ENCODE measurements around the gene IKZF3.
"Not testable (repeated sequence)": the region's sequence is repeated elsewhere in the genome, so short reads cannot be mapped to it uniquely, and the experiment has no call there.

Gene IKZF3

DNA sequence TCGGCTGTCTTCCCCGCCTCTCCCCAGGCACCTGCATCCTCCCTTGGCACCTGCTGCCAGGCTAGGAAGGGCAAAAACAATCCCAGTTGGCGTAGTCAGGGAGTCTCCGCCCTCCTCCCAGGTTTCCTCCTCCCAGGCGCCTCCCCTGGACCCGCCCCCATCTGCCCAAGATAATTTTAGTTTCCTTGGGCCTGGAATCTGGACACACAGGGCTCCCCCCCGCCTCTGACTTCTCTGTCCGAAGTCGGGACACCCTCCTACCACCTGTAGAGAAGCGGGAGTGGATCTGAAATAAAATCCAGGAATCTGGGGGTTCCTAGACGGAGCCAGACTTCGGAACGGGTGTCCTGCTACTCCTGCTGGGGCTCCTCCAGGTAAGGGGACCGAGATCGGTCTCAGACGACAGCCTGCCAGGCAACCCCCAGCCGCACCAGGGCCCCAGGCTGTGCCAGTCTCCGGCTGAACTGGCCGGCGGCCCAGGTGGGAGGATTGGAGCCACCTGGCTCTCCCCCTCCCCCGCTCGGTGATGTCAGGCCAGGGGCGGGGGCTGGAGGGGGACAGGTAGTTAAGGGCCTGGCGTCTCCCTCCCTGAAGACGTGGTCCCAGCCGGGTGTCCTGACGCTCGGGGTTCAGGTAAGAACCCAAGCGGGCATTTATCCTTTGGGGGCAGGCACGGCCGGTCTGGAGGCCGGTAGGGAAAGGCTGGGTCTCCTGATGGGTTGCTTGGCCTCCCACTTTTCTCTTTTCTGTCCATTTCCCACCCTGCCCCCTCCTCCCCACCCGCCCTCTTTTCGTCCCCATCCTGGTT is 126.1 kb downstream of the IKZF3 start, which contains the start of gene GRB7:
Gene GRB7, plus strand, starts transcription at position 179 of the 808 bp plus-strand sequence. CDS start 4,364 bp downstream, outside the sequence.
- DNase-seq, result no peak

DNA sequence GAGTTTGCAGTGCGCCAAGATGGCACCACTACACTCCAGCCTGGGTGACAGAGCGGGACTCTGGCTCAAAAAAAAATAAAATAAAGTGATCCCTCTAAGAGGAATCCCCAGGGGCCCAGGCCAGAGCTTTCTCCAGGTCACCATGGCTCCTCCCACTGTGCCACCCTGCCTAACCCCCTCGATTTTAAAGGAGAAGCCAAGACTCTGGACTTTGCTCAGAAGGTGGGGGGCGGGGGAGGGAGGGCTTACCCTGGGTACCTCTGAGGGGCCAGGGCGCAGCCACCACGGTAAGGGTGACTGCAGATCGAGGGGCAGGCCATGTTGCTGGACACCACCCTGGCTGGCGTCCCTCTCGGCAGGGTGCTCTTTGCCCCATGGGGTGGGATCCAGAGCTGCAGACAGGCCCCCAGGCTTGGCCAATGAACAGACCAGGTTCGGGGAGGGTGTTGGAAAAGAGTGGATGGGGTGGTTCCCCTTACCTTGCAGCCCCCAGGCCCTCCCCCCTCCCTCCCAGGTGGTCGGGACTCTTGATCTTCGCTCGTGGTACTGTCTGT is 126.8 kb downstream of the IKZF3 start:
- DNase-seq, result no peak

DNA sequence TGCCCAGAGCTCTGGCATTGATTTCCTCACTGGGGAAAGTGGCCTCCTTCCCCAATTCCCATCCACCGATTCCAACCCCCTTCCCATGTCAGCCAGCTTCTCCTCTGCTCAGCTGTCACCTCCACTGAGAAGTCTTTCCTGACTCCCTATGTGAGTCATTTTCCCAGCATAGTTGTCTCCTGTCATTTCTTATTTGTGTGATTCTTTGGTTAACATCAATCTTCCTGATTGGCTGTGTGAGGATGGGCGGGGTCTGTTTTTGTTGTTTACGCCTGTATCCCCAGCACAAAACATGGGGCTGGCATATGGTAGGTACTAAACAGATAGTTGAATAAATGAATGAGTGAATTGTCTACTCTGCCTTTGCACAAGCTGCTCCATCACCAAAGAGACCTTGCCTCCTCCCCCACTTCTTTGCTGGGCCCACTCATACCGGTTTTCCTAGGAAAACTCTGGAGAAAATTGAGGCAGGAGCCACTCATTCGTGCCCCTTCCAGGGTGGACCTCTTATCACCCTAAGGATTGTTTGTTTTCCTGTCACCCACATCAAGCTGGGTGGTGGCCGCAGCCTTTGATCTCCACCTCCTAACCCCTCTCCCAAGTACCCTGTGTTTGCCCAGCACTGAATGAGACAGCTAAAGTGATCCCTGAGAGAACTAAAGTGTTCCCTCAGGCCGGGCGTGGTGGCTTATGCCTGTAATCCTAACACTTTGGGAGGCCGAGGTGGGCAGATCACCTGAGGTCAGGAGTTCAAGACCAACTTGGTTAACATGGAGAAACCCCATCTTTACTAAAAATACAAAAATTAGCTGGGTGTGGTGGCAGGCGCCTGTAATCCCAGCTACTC is 127.6 kb downstream of the IKZF3 start:
- no peak for DNase-seq

DNA sequence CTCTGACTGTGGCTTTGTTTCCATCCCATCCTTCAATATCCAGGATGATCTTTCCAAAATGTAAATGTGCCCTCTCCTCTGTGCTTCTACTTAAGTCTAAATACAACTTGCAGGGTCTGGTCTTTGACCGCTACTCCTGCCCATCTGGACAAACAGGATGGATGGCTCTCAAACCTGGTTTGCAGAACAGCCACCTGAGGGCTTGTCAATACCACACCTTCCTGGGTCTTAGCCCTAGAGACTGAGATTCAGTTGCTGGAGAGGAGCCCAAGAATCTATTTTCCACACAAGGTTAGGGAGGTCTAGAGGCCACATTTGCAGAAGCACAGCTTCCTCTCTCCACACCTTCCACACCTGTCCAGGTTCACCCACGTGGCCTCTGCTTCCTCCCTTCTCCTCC is 128.2 kb downstream of the IKZF3 start:
- no peak for DNase-seq

DNA sequence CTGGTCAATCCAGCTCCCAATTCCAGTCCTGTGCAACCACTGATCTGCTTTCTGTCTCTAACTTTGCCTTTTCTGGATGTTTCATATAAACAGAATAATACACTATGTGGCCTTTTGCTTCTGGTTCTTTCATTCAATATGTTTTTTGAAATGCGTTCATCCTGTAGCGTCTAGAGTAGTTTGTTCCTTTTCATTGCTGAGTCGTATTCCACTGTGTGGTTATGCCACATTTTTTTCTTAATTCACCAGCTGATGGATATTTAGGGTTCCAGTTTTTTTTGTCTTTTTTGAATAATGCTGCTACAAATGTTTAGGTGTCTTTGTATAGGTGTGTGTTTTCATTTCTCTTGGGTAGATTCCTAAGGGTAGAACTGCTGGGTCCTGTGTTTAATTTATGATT is 131.5 kb downstream of the IKZF3 start:
- no peak for DNase-seq

DNA sequence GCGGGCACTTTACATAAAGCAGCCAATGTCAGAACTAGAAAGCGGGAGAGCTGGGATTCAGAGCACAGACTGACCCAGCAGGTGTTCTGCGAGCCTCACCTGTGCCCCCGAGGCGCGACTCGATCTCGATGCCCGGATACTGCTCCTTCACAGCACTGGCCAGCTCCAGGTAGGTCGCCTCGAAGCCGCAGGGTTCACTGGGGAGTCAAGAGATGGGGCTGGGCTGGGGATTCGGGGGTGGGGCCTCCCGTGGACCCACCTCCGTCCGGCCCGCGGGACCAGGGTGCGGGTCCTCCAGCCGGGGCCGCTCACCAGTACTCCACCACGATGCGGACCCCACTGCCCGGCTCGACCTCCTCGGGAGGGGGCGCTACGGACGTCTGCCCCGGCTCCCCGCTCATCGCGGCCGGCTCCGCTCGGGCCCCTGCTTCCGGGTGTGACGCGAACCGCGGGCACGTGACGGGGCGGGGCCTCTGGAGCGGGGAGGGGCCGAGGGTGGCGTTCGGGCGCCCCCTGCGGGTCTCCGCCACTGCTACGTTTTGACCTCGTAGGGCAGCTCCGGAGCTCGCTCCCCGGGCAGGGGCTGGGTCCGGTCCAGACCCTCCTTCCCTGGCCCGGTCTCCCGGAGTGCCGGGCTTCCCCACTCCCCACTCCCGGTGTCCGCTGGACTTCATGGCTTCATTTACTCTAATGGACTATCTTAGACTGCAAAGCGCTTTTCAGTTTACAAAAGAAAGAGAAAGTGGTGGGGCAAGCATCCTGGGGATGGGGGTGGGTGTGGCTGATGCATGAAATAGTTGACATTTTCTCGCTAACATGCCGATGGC is 133.8 kb downstream of the IKZF3 start, which contains the start of gene MIEN1:
Gene MIEN1, minus strand, starts transcription at position 438 of the 827 bp plus-strand sequence. Its CDS starts 37 bp downstream, at position 401.
- peak; percentile 95 for DNase-seq

DNA sequence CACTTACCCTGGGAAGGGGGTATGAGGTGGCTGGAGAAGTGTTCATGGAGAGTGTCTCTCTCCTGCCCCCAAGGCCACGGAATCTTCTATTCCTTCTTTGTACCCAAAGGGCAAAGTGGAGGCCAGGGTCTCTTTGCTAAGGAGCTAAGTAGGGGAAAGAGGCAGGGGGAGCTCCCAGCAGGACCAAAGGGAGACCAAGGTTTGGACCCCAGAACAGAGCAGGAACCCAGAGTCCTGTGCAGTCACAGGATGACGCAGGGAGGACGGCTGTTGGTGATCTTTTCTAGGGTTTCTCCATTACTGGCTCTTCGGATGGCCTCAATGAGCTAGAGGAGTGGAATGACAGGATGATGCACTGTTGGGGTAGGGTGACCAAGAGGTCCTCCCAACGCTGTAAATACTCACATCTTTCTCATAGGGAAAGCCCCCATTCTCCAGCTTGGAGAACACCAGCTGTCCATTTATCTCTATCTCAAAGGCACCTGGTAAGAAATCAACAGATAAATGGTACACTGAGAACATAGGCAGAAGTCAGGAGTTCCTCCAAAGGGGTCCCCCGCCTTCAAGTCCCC is 134.7 kb downstream of the IKZF3 start:
- no peak for DNase-seq

DNA sequence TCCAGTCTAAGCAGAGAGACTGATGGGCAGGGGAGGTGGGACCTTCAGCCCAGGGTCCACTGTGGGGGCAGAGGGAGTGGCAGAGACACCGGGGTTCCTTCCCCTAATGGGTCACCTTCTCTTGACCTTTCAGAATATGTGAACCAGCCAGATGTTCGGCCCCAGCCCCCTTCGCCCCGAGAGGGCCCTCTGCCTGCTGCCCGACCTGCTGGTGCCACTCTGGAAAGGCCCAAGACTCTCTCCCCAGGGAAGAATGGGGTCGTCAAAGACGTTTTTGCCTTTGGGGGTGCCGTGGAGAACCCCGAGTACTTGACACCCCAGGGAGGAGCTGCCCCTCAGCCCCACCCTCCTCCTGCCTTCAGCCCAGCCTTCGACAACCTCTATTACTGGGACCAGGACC is 136.6 kb downstream of the IKZF3 start:
- no peak for DNase-seq

DNA sequence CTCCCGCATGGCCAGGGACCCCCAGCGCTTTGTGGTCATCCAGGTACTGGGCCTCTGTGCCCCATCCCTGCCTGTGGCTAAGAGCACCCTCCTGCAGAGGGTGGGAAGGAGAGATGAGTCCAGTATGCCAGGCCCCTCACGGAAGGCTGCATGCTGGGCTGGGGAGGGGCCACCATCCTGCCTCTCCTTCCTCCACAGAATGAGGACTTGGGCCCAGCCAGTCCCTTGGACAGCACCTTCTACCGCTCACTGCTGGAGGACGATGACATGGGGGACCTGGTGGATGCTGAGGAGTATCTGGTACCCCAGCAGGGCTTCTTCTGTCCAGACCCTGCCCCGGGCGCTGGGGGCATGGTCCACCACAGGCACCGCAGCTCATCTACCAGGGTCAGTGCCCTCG is 137.5 kb downstream of the IKZF3 start:
- no peak for DNase-seq

DNA sequence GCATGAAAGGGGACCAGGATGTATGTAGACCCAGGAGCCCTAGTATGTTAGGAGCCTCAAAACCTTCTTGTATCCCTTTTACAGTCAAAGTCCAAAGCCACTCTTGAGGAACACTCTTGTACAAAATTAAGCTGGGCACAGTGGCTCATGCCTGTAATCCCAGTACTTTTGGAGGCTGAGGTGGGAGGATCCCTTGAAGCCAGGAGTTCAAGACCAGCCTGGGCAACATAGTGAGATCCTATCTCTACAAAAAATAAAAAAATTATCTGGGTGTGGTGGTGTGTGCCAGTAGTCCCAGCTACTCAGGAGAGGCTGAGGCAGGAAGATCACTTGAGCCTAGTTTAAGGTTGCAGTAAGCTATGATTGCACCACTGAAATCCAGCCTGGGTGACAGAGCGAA is 138.2 kb downstream of the IKZF3 start:
- not testable (repeated sequence) for DNase-seq

DNA sequence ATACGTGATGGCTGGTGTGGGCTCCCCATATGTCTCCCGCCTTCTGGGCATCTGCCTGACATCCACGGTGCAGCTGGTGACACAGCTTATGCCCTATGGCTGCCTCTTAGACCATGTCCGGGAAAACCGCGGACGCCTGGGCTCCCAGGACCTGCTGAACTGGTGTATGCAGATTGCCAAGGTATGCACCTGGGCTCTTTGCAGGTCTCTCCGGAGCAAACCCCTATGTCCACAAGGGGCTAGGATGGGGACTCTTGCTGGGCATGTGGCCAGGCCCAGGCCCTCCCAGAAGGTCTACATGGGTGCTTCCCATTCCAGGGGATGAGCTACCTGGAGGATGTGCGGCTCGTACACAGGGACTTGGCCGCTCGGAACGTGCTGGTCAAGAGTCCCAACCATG is 139.4 kb downstream of the IKZF3 start:
- no peak for DNase-seq

DNA sequence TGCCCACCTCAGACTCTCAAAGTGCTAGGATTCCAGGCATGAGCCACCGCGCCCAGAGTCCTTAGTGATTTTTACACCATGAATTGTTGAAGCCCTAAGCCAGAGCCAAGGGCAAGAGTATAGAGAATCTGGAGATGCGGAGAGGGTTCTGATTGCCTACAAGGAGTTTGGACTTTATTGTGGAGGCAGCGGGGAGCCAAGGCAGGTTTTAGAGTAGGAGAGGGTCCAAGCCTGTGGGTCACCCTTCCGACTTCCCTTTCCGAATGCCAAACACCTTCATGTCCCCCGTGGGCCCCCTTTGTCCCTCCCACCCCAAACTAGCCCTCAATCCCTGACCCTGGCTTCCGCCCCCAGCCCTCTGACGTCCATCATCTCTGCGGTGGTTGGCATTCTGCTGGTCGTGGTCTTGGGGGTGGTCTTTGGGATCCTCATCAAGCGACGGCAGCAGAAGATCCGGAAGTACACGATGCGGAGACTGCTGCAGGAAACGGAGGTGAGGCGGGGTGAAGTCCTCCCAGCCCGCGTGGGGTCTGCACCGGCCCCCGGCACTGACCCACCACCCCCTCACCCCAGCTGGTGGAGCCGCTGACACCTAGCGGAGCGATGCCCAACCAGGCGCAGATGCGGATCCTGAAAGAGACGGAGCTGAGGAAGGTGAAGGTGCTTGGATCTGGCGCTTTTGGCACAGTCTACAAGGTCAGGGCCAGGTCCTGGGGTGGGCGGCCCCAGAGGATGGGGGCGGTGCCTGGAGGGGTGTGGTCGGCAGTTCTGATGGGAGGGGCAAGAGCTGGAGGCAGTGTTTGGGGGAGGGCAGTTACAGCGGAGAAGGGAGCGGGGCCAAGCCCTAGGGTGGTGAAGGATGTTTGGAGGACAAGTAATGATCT is 140.9 kb downstream of the IKZF3 start:
- no peak for DNase-seq

DNA sequence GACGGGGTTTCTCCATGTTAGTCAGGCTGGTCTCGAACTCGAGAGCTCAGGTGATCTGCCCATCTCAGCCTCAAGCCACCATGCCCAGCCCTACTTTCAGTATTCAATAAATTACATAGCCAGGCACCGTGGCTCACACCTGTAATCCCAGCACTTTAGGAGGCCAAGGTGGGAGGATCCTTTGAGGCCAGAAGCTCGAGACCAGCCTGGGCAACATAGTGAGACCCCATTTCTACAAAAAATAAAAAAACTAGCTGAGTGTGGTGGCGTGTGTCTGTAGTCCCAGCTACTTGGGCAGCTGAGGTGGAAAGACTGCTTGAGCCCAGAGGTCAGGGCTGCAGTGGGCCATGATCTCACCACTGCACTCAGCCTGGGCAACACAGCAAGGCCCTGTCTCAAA is 142.0 kb downstream of the IKZF3 start:
- no peak for DNase-seq

DNA sequence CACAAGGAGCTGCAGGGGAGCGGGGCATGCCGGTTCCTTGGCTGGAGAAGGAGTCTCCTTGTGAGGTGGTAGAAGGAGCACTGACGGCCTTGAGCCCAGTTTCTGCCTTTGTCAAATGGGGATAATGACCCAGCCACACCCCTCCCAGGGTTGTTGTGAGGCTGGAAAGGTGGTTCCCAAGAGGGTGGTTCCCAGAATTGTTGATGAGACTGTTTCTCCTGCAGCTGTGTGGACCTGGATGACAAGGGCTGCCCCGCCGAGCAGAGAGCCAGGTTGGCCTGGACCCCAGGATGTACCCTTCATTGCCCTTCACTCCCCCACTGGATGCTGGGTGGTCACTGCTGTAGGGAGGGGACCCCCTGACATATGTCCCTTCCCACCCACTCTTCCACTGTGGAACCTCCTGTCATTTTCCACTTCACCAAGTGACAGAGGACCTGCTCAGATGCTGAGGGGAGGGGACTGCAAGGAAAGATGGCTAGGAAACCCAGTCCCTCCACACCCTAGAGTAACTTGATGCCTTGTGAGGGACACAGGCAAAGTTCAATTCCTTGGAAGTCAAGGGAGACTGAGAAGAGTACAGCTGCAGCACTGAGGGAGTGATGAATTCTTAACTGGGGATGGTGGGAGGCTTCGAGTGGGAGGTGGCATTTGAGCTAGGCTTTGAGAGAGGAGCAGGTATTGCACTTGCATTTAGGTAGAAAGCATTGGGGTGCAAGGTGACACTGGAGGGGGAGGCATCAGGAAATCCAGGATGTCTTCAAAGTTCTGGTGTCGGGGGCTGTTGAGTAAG is 144.4 kb downstream of the IKZF3 start:
- no peak for DNase-seq

DNA sequence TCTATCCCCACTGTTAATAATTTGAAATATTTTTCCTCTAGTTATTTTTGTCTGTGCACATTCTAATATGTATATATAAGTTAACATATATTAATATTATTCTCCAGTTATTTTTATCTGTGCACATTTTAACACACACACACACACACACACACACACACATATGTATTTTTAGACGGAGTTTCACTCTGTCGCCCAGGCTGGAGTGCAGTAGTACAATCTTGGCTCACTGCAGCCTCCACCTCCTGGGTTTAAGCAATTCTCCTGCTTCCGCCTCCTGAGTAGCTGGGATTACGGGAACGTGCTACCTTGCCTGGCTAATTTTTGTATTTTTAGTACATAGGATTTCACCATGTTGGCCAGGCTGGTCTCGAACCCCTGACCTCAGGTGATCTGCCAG is 146.5 kb downstream of the IKZF3 start:
- DNase-seq, result no peak

DNA sequence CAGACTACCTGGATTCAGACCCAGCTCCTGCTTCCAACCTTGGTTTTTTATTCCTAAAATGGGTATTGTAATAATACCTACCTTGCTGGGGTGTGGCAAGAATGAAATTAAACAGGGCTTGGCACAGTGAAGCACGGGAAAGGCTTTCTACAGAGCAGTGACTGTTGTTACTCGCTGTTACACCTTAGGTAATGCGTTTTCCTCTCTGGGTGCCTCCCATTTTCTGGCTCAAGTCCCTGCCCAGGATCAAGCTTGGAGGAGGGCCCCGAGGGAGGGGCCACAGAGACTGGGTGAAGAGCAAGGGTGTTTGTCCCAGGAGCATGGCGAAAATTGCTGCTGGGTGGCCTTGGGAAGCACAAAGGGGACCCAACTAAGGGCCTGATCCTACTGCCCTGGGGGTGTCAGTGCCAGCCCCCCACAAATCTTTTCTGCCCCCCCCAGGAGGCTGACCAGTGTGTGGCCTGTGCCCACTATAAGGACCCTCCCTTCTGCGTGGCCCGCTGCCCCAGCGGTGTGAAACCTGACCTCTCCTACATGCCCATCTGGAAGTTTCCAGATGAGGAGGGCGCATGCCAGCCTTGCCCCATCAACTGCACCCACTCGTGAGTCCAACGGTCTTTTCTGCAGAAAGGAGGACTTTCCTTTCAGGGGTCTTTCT is 147.1 kb downstream of the IKZF3 start:
- no peak for DNase-seq

DNA sequence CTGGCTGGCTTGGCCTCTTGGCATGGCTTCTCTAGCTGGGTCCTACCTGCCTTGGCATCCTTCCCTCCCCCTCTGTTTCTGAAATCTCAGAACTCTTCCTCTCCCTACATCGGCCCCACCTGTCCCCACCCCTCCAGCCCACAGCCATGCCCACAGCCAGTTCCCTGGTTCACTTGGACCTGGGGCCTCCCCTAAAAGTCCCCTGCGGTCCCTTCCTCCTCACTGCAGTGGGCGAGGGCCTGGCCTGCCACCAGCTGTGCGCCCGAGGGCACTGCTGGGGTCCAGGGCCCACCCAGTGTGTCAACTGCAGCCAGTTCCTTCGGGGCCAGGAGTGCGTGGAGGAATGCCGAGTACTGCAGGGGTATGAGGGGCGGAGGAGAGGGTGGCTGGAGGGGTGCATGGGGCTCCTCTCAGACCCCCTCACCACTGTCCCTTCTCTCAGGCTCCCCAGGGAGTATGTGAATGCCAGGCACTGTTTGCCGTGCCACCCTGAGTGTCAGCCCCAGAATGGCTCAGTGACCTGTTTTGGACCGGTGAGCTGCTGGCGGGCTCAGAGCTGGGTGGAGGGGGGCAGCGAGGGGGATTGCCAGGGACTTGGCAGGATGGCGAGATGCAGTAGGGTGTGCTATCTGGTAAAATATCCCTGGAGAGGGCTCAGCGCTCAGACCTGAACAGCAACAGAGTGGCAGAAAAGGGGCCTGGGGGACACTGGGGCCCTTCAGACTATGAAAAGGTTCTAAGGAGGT is 147.9 kb downstream of the IKZF3 start:
- DNase-seq, result no peak

DNA sequence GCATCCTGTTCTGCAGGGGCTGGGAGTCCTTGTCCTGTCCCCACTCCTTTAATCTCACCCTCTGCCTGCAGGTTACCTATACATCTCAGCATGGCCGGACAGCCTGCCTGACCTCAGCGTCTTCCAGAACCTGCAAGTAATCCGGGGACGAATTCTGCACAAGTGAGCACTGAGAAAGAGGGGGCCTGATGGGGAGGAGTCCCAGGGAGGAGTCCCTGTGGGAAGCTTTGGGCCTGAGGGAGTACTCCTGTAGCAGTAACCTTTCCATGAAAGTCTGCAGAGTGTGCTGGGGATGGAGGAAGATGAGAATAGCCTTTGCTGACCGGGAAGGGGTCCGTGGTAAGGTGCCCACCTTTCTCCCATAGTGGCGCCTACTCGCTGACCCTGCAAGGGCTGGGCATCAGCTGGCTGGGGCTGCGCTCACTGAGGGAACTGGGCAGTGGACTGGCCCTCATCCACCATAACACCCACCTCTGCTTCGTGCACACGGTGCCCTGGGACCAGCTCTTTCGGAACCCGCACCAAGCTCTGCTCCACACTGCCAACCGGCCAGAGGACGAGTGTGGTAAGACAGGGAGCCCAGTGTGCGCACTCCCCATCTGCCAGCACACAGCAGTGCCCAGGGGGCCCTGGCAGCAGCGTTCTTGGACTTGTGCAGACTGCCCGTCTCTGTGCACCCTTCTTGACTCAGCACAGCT is 148.6 kb downstream of the IKZF3 start:
- DNase-seq, result no peak

Measured in retina (tissue), 1 donor.